NCI-H524 (cell line): ENCODE data around the gene FAM236C.
"Not testable (repeated sequence)": the region's sequence is repeated elsewhere in the genome, so short reads cannot be mapped to it uniquely, and the experiment has no call there.

ENCODE experiments used
- DNase-seq, 2 experiments: peaks; one replicate each; lab custom pipeline; 2025; lab: John Stamatoyannopoulos, UW

Gene FAM236C

DNA sequence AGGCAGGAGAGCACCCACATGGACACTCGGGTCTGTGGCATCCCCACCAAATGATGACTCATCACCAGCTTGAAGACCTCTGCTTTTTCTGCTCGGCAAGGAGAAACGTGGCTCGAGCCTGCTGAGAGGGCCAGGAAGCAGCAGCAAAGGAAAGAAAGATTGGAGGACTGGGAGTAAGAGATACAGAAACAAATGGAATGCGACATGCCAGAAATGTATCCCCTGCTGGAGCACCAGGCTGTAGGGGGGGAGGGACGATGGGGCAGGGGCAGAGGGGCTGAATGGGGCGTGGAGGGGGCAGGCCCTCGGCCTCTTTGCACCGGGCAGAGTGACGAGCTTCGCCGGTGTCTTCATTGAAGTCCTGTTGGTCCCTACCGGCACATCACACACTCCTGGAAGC lies at the start of gene FAM236C:
FAM236C (plus strand) TSS at position 301 of the 400 bp plus-strand sequence. CDS start 100 bp downstream, outside the sequence.
- DNase-seq: not testable (repeated sequence)

- not testable (repeated sequence) for DNase-seq
These were observed 29.5 kb upstream of the FAM236C start for GRCh38 chrX:72882898-72883297.

- not testable (repeated sequence) for DNase-seq
These were observed 22.7 kb upstream of the FAM236C start for GRCh38 chrX:72889740-72890139.

- DNase-seq: not testable (repeated sequence)
These were observed 3.7 kb downstream of the FAM236C start for GRCh38 chrX:72916096-72916495.

DNA sequence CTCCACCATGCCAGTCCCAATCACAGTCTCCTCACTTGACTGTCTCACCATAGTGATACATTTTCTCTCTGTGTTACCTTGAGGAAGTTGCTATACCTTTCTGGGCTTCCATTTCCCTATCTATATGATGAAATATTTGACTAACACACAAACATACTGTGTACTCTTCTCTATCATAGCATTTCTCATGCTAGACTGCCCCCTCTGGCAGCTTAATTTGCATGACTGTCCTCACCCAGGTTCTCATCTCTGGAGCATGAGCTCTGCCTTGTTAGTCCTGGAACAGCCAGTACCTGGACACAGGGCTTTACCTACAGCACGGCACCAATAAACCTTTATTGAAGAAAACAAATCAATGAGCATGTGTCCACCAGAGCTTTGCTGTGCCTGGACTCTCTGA lies 19.9 kb downstream of the FAM236C start:
- DNase-seq: not testable (repeated sequence)

DNA sequence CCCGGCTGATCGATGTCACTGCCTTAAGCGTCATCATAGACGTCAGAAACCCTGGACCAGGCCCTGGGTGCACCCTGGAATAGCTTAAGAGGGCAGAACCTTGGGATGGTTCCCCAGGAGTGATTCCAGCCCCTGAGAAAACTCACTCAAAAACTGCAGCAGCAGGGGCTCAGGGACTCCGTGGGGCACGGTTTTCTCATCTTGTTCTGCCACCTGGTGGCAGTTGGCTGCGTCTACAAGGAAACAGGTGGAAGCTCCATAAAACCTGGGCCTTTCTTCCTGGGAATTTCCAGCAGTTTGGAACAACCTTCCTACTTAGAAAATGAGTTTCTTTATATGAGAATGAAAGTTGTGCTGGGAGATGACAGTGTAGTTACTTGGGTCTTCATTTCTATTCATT lies 24.0 kb downstream of the FAM236C start:
- not testable (repeated sequence) for DNase-seq

DNA sequence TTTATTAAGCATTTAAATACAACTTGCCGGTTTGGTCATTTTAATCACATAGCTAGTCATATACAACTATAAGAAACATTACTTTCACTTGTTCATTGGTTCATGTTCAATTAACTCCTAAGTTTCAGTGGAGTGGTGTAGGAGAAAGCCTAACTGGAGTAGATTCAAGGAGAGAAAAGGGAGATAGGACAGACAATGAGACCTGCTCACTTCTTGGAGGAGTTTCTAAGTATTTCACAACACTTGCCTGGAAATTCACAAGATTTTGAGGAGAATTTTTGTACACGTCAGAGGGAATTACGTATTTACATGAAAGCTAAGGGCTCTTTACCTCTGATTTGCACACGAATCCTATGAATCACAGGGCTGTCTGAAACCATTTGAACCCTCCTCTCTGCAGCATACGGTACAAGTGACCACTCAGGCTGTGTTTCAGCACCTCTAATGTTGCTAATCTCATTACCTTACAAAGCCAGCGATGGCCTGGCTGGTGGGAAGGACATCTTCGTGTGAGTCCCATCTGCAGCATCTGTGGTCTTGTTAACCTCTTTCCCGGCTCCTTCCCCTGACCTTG lies 24.6 kb downstream of the FAM236C start:
- not testable (repeated sequence) for DNase-seq

DNA sequence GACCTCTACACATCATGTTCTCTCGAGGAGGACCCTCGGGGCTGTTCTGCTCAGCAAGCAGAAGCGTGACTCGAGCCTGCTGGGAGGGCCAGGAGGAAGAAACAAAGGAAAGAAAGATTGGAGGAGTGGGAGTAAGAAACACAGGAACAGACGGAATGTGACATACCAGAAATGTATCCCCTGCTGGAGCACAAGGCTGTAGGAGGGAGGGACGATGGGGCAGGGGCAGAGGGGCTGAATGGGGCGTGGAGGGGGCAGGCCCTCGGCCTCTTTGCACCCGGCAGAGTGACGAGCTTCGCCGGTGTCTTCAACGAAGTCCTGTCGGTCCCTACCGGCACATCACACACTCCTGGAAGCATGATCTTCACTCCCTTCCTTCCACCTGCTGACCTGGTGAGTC lies 25.5 kb downstream of the FAM236C start, which contains the start of gene FAM236A:
FAM236A (plus strand) TSS at position 301 of the 400 bp plus-strand sequence; CDS start at position 358, 57 bp downstream.
- not testable (repeated sequence) for DNase-seq

- not testable (repeated sequence) for DNase-seq
These were observed 29.9 kb downstream of the FAM236C start for GRCh38 chrX:72942272-72942671.

DNA sequence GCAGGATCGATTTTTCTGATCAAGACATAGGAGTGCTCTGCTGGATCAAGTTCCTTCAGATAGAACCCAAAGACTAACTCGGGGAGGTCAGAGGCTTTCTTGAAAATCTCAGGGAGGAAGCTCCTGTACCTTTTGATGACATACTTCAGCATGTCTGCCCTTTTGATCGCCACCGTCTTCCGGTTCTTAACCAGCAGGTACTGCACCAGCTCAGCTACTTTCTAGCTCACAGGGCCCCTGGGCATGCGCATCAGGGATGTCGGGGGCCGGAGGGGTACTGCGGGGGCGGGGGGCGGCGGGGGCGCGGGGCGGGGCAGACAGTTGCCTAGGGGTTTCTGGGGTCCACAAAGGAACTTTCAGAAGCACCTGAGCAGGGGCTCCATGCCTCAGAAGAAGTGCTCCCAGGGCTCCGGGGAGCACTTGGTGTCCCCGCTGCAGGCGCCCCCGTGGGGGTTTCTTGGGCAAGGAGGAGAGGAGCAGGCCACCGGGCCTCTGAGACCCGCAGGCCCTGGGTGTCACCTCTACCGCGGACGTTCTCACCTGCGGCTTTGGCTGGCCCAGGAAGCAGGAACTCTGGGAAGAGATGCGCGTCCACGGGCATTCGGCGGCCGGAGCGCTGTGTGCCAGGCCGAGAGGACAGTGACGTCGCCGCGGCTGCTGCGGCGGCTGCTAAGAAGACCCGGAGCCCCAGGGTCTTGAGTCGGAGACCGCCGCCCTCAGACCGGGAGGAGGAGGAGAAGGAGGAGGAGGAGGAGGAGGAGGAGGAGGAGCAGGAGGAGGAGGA lies 30.8 kb downstream of the FAM236C start:
- not testable (repeated sequence) for DNase-seq

DNA sequence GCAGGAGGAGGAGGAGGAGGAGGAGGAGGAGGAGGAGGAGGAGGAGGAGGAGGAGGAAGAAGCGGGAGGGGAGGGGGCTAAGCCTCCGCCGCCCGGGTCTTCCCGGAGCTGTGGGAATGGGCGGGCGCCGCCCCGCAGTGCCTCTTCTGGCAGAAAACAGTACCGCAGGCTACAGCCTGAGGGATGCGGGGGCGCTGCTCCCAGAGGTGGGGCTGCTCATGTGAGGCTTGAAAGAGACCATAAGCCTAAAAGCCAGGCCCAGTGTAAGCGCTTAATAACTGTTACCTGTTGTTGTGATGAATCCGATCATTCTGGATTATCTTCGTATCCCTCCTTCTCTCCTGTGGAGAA lies 31.4 kb downstream of the FAM236C start, which contains the start of gene DMRTC1:
DMRTC1 (minus strand) TSS at position 19 of the 351 bp plus-strand sequence. CDS start 68,143 bp downstream, outside the sequence.
- DNase-seq: not testable (repeated sequence)

- DNase-seq: not testable (repeated sequence)
These were observed 47.6 kb downstream of the FAM236C start for GRCh38 chrX:72959971-72960370.
